ENCODE data around the gene SYT13. TPM values are rescaled to one million over a fixed set of nuclear protein-coding genes. Genes with fewer than 3 reads are reported as not detected.

SYT13 gene
- polyA plus RNA-seq, 1 donor (not counting 4 experiments of a cell fraction or from before 2014, with no cell fraction given), result not detected

DNA sequence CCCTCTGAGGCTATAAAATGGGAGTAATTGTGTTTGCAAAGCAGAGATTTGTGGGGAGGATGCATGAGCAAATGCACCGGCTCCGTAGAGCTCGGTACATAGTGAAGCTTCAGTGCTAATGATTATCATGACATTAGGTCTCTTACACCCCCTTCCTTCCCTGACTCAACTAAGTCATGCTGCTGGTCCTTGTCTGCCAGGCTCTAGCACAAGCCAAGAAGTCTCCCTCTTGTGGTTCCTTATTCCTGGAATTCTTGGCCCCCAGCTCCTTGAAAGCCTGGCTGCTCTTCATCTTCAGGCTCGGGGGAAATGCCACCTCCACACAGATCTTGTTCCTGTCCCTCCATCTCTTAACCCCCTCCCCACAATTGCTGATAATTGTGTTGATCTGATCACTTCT lies 45.7 kb upstream of the SYT13 start:
- H2AFZ ChIP-seq (ENCODE audit: control insufficient read depth, low read length), result no peak overlapping the region
- dilution Hi-C loops (cut with MboI; ENCODE audit: extremely low pct_ligation_motif_present, low sequenced_read_pairs), result loop anchor here (25.0 kb wide), 1 partner anchor 395 kb away; no protein-coding TSS in a partner anchor
- no peak overlapping the region for H3K27ac ChIP-seq (ENCODE audit: control insufficient read depth, insufficient read depth, low read length)
- H3K4me1 ChIP-seq (ENCODE audit: control insufficient read depth, extremely low read depth, insufficient read depth, low read length), result peaks cover 2% of the 10 kb centered on the region
- no peak overlapping the region for H3K9ac ChIP-seq (ENCODE audit: control insufficient read depth, extremely low read depth, insufficient read depth, low read length)
- H3K9me1 ChIP-seq (ENCODE audit: control insufficient read depth, extremely low read depth, insufficient read depth, low read length), result no peaks in the 10 kb centered on the region
- H3K9me3 ChIP-seq (ENCODE audit: control insufficient read depth, low read depth, low read length), result no peaks in the 10 kb centered on the region
- no peak overlapping the region for H3K4me3 ChIP-seq (ENCODE audit: control insufficient read depth in 2 of 3, extremely low read depth in 1 of 3, insufficient read depth in 2 of 3, low read depth in 1 of 3, low read length in 3 of 3)
- no peak overlapping the region for H3K4me2 ChIP-seq (ENCODE audit: control insufficient read depth, extremely low read depth, insufficient read depth, low read depth, low read length)
- H3K36me3 ChIP-seq (ENCODE audit: control insufficient read depth in 2 of 2, extremely low read depth in 1 of 2, insufficient read depth in 2 of 2, low read length in 2 of 2), result no peaks in the 10 kb centered on the region
- no peaks in the 10 kb centered on the region for H4K20me1 ChIP-seq (ENCODE audit: control insufficient read depth, extremely low read depth, insufficient read depth, low read length)
- H3K79me2 ChIP-seq (ENCODE audit: control insufficient read depth, insufficient read depth, low read length), result no peaks in the 10 kb centered on the region
- H3K27me3 ChIP-seq (ENCODE audit: control insufficient read depth, extremely low read depth, insufficient read depth, low read length), result peaks cover 21% of the 10 kb centered on the region
- DNase-seq (ENCODE audit: low read depth, low spot score), result no peak
- no peak for FAIRE-seq
- TF ChIP-seq, protein P1, sequence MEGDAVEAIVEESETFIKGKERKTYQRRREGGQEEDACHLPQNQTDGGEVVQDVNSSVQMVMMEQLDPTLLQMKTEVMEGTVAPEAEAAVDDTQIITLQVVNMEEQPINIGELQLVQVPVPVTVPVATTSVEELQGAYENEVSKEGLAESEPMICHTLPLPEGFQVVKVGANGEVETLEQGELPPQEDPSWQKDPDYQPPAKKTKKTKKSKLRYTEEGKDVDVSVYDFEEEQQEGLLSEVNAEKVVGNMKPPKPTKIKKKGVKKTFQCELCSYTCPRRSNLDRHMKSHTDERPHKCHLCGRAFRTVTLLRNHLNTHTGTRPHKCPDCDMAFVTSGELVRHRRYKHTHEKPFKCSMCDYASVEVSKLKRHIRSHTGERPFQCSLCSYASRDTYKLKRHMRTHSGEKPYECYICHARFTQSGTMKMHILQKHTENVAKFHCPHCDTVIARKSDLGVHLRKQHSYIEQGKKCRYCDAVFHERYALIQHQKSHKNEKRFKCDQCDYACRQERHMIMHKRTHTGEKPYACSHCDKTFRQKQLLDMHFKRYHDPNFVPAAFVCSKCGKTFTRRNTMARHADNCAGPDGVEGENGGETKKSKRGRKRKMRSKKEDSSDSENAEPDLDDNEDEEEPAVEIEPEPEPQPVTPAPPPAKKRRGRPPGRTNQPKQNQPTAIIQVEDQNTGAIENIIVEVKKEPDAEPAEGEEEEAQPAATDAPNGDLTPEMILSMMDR (optimal IDR thresholded peaks at IDR 0.05 in 1 of 3, IDR thresholded peaks at IDR 0.05 in 1 of 3, conservative IDR thresholded peaks at IDR 0.05 in 1 of 3; ENCODE audit: extremely low read depth in 1 of 3, insufficient read depth in 2 of 3, low read length in 3 of 3), result no peak
- TF ChIP-seq EZH2 (IDR thresholded peaks at IDR 0.05; ENCODE audit: low read length), result no peak

DNA sequence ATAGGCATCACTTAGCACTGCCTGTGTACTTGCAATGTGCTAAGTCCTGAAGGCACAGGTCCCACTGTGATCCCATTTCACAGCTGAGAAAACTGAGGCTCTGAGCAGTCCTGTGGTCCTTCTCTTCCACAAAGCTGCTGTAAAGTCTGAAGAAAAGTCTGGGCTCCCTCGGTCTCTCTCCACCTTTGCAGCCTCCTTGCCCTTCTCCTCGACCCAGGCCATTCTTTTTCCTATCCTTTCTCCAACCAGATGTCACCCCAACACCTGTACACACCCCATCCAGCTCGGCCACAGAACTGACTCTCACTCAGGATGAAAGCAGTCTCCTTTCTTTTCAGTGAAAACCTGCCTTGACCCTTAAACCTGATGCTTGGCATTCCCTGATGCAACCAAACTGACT lies 42.6 kb upstream of the SYT13 start:
- Histone ChIP-seq H3K4me1 (ENCODE audit: control insufficient read depth, extremely low read depth, insufficient read depth, low read length) (peaks cover 2% of the 10 kb centered on the region), H3K4me2 (ENCODE audit: control insufficient read depth, extremely low read depth, insufficient read depth, low read depth, low read length) (no peak overlapping the region), H3K79me2 (ENCODE audit: control insufficient read depth, insufficient read depth, low read length) (no peaks in the 10 kb centered on the region), H3K9ac (ENCODE audit: control insufficient read depth, extremely low read depth, insufficient read depth, low read length) (no peak overlapping the region), H3K27ac (ENCODE audit: control insufficient read depth, insufficient read depth, low read length) (no peak overlapping the region), H3K27me3 (ENCODE audit: control insufficient read depth, extremely low read depth, insufficient read depth, low read length) (peaks cover 27% of the 10 kb centered on the region), H3K4me3 (ENCODE audit: control insufficient read depth in 2 of 3, extremely low read depth in 1 of 3, insufficient read depth in 2 of 3, low read depth in 1 of 3, low read length in 3 of 3) (no peak overlapping the region), H2AFZ (ENCODE audit: control insufficient read depth, low read length) (no peak overlapping the region), H4K20me1 (ENCODE audit: control insufficient read depth, extremely low read depth, insufficient read depth, low read length) (no peaks in the 10 kb centered on the region), H3K36me3 (ENCODE audit: control insufficient read depth in 2 of 2, extremely low read depth in 1 of 2, insufficient read depth in 2 of 2, low read length in 2 of 2) (no peaks in the 10 kb centered on the region), H3K9me3 (ENCODE audit: control insufficient read depth, low read depth, low read length) (no peaks in the 10 kb centered on the region), H3K9me1 (ENCODE audit: control insufficient read depth, extremely low read depth, insufficient read depth, low read length) (no peaks in the 10 kb centered on the region)
- DNase-seq (ENCODE audit: low read depth, low spot score) (no peak), FAIRE-seq (no peak)
- dilution Hi-C loops (cut with MboI; ENCODE audit: extremely low pct_ligation_motif_present, low sequenced_read_pairs), result loop anchor here (5.0 to 25.0 kb wide), 2 partner anchors 216 to 391 kb away; no protein-coding TSS in a partner anchor
- TF ChIP-seq EZH2 (IDR thresholded peaks at IDR 0.05; ENCODE audit: low read length), result no peak
- TF ChIP-seq, protein P1 (optimal IDR thresholded peaks at IDR 0.05 in 1 of 3, IDR thresholded peaks at IDR 0.05 in 1 of 3, conservative IDR thresholded peaks at IDR 0.05 in 1 of 3; ENCODE audit: extremely low read depth in 1 of 3, insufficient read depth in 2 of 3, low read length in 3 of 3), result no peak

Data from keratinocyte (primary cell).